ENCODE data around the gene PCDH1.

DNA sequence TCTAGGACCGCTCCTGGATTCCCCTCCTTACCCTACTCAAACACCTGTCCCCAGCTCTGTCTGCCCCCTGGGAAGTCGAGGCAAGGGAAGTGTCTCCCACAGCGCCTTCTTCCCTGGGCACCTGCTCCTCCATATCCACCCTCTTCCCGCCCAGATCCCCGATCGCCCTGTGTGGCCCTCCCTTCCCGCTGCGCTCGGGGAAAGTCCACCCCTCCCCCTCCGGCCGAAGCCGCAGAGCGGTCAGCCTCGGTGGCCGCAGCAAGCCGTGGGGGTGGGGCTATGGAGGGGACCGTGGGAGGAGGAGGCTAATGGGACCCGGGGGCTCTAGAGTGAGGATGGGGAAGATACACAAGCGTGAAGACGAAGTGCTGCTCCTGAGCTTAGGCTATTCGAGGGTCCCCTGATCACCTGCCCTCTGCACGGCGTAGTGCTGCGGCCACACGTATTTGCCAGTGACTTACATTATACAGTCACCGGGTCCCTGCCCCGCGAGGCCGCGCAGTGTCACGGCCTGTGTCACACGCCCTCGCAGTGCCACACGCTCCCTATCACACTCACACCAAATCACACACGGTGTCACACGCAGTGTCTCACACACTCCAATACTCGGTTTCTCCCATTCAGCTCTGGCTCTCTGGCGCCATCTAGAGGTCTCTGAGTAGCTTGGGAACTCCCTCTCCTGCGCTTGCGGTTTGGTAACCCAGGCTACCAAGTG is 658 bp upstream of the PCDH1 start:
- TF ChIP-seq, protein P1, sequence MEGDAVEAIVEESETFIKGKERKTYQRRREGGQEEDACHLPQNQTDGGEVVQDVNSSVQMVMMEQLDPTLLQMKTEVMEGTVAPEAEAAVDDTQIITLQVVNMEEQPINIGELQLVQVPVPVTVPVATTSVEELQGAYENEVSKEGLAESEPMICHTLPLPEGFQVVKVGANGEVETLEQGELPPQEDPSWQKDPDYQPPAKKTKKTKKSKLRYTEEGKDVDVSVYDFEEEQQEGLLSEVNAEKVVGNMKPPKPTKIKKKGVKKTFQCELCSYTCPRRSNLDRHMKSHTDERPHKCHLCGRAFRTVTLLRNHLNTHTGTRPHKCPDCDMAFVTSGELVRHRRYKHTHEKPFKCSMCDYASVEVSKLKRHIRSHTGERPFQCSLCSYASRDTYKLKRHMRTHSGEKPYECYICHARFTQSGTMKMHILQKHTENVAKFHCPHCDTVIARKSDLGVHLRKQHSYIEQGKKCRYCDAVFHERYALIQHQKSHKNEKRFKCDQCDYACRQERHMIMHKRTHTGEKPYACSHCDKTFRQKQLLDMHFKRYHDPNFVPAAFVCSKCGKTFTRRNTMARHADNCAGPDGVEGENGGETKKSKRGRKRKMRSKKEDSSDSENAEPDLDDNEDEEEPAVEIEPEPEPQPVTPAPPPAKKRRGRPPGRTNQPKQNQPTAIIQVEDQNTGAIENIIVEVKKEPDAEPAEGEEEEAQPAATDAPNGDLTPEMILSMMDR (IDR thresholded peaks at IDR 0.05 in 8 of 11, conservative IDR thresholded peaks at IDR 0.05 in 3 of 11): peak; percentile 88 to 99 (median 96)
- peak in 2 of 3 donors; percentile 51 to 56 for TF ChIP-seq POLR2AphosphoS5 (IDR thresholded peaks at IDR 0.05)
- no peak for TF ChIP-seq POLR2A (IDR thresholded peaks at IDR 0.05)
